K562 treated with DMSO at 1 percent for 12 hours (cell line): ENCODE measurements around the gene MAP4K4. TPM values are rescaled to one million over a fixed set of nuclear protein-coding genes. Genes with fewer than 3 reads are reported as not detected.

Experiments used
- total RNA-seq: library from RNA; unstranded; fragments of 300-600 nt; gene quantifications from 2 replicates; pipeline ENCODE4 v1.2.3, GENCODE V29; 2022; ENCODE audit not compliant: insufficient read depth

The MAP4K4 gene
- 11.1 and 41.4 TPM in 2 replicates for total RNA-seq

DNA sequence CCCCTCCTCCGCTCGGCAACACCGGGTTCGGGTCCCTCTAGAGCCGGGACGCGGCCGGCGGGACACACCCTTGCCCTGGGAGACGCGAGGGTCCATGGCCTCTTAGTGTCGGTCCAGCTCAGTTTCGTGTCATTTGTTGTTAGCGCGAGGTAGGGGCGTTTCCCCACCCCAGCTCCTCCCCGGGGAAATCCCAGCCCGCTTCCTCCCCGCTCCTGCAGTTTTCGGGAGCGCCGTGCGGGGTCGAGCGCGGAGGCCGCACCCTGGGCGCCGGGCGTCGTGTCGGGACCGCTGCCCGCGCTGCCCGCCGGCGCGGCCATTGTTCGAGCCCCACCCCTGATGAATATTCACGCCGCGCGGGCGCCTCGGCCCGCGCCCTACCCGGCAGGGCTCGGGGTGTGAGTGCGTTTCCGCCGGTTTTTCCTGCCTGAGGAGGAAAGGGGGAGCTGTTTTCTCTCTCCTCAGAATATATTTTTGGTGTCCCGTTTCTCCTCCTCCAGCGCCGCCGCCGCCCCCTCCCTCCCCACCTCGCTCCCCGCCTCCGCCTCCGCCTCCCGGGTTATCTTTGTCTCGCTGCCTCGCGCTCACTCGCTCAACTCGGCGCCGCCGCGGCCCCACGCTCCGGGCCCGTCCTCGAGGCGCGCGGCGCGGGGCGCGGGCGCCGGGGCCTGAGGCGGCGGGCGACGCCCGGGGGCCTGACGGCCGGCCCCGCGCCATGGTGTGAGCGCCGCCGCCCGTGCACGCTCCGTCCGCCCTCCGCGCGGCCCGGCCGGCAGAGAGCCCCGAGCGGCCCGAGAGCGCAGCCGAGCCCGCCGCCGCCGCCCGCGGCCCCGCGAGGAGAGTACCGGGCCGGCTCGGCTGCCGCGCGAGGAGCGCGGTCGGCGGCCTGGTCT is at the start of gene MAP4K4:
Gene MAP4K4 (plus strand): TSS at position 584 of the 890 bp plus-strand sequence. CDS start 374 bp downstream, outside the sequence.

Other genes starting within 250 kb of the MAP4K4 start
- not detected in 2 replicates for gene RFX8, start 222.6 kb upstream of the MAP4K4 start, total RNA-seq